GM19397 (cell line): ENCODE results near the gene FBP2.
"Not testable (repeated sequence)": the region's sequence is repeated elsewhere in the genome, so short reads cannot be mapped to it uniquely, and the experiment has no call there.

Experiments used
- ATAC-seq: cut with Tn5 transposase; IDR thresholded peaks from one replicate; pipeline ENCODE4 v1.9.1; 2021; ENCODE audit warnings: mild to moderate bottlenecking, moderate library complexity; ENCODE audit not compliant: unreplicated experiment

FBP2 gene

GRCh38 chr9:94606646-94607422 is 13.2 kb upstream of the FBP2 start:
- no peak for ATAC-seq

- ATAC-seq, result no peak
Measured at GRCh38 chr9:94603259-94604160, 9.9 kb upstream of the FBP2 start.

- no peak for ATAC-seq
Measured at GRCh38 chr9:94602666-94603065, 9.0 kb upstream of the FBP2 start.

GRCh38 chr9:94600715-94601114 is 7.1 kb upstream of the FBP2 start:
- ATAC-seq, result no peak

GRCh38 chr9:94600258-94600657 is 6.6 kb upstream of the FBP2 start:
- no peak for ATAC-seq

GRCh38 chr9:94599102-94599501 is 5.5 kb upstream of the FBP2 start:
- ATAC-seq, result no peak

- not testable (repeated sequence) for ATAC-seq
Measured at GRCh38 chr9:94592683-94593082, 941 bp downstream of the FBP2 start.

- no peak for ATAC-seq
Measured at GRCh38 chr9:94591876-94592275, 1.7 kb downstream of the FBP2 start.

- ATAC-seq, result not testable (repeated sequence)
Measured at GRCh38 chr9:94591046-94591545, 2.5 kb downstream of the FBP2 start.

- ATAC-seq, result no peak
Measured at GRCh38 chr9:94588681-94589080, 4.9 kb downstream of the FBP2 start.

- ATAC-seq, result no peak
Measured at GRCh38 chr9:94586814-94587213, 6.8 kb downstream of the FBP2 start.

- no peak for ATAC-seq
Measured at GRCh38 chr9:94586316-94586715, 7.3 kb downstream of the FBP2 start.

GRCh38 chr9:94584555-94584954 is 9.1 kb downstream of the FBP2 start:
- ATAC-seq, result no peak

- ATAC-seq, result no peak
Measured at GRCh38 chr9:94581728-94582127, 11.9 kb downstream of the FBP2 start.

GRCh38 chr9:94577571-94577970 is 16.1 kb downstream of the FBP2 start:
- ATAC-seq, result no peak

- ATAC-seq, result no peak
Measured at GRCh38 chr9:94577036-94577435, 16.6 kb downstream of the FBP2 start.

- ATAC-seq, result no peak
Measured at GRCh38 chr9:94576131-94576530, 17.5 kb downstream of the FBP2 start.

GRCh38 chr9:94568972-94569712 is 24.5 kb downstream of the FBP2 start:
- no peak for ATAC-seq

GRCh38 chr9:94568250-94568889 is 25.3 kb downstream of the FBP2 start:
- ATAC-seq, result no peak

GRCh38 chr9:94567271-94567670 is 26.4 kb downstream of the FBP2 start:
- ATAC-seq, result no peak

GRCh38 chr9:94566550-94566949 is 27.1 kb downstream of the FBP2 start:
- no peak for ATAC-seq
